Measurements from ENCODE around the gene PCDH9.

Gene PCDH9

DNA sequence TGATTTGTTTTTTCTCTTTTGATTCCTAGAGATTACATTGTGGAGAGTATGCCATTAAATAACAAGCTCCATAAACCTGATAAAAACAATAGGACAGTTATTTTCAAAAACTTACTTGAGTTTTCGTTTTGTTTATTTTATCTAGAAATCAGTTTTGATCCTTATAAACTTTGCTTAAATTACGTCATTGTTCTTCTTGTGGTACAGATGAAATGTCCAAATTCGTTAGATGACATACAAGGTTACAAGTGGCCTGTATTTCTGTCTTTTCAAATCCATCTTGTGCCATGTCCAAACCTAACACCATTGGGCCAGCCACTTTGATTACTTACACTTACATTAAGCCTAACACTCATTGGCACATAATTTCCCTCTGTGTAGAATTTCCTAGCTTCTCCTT is 372.0 kb downstream of the PCDH9 start:
- no peak overlapping the region for H3K4me3 ChIP-seq (ENCODE audit: low read depth, low read length)
- H2AFZ ChIP-seq (ENCODE audit: low read length, unreplicated experiment), result no peak overlapping the region

DNA sequence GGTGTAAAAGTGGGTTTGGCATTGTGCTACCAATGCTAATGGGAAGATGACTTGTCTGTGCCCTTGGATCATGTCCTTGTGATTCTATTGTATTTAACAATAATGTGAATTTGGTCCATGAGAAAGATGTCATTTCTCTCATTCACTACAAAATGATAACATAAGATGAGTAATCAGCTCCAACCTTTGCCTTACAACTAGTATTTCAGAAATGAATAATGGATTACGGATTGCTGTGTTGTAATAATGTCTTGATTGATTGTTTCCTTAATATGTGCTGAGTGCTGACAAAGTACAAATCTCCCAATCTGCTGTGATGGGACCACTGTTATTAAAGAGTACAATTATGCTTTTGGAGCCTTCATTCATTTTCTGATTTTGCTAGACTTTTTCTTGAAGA is 375.0 kb downstream of the PCDH9 start:
- Histone ChIP-seq H2AFZ (ENCODE audit: low read length, unreplicated experiment) (no peak overlapping the region), H3K27ac (ENCODE audit: low read depth, low read length) (no peak overlapping the region), H3K4me3 (ENCODE audit: low read depth, low read length) (no peak overlapping the region), H3K27me3 (ENCODE audit: insufficient read depth, low read length) (no peaks in the 10 kb centered on the region), H3K79me2 (ENCODE audit: control insufficient read depth, insufficient read depth, low read length, unreplicated experiment) (no peaks in the 10 kb centered on the region), H3K36me3 (ENCODE audit: insufficient read depth, low read length) (no peaks in the 10 kb centered on the region), H3K4me1 (ENCODE audit: control insufficient read depth, insufficient read depth, low read length, unreplicated experiment) (peaks cover 10% of the 10 kb centered on the region)

More for the DNA sequence above, 372.0 kb downstream of the PCDH9 start:
- Histone ChIP-seq H3K27ac (ENCODE audit: low read depth, low read length) (no peak overlapping the region), H3K4me1 (ENCODE audit: control insufficient read depth, insufficient read depth, low read length, unreplicated experiment) (peaks cover 10% of the 10 kb centered on the region), H3K27me3 (ENCODE audit: insufficient read depth, low read length) (no peaks in the 10 kb centered on the region), H3K79me2 (ENCODE audit: control insufficient read depth, insufficient read depth, low read length, unreplicated experiment) (no peaks in the 10 kb centered on the region), H3K36me3 (ENCODE audit: insufficient read depth, low read length) (no peaks in the 10 kb centered on the region)

DNA sequence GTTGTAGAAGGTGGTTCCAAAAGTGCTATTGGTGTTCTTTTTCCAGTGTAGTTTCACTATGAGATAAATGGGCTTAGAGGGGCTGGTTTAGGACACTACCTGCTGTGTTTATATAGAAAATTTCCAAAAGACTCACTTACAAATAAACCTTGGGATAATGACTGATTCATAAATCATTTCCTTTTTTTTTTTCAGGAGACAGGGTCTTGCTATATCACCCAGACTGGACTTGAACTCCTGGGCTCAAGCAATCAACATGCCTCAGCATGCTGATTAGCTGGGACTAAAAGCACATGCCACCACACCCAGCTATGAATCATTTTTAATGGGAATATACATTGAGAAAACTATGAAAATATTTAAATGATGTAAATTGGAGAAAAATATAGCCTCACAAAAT is 376.6 kb downstream of the PCDH9 start:
- H2AFZ ChIP-seq (ENCODE audit: low read length, unreplicated experiment), result no peak overlapping the region
- H3K27ac ChIP-seq (ENCODE audit: low read depth, low read length), result no peak overlapping the region
- no peaks in the 10 kb centered on the region for H3K27me3 ChIP-seq (ENCODE audit: insufficient read depth, low read length)
- peaks cover 10% of the 10 kb centered on the region for H3K4me1 ChIP-seq (ENCODE audit: control insufficient read depth, insufficient read depth, low read length, unreplicated experiment)
- H3K79me2 ChIP-seq (ENCODE audit: control insufficient read depth, insufficient read depth, low read length, unreplicated experiment), result no peaks in the 10 kb centered on the region
- no peak overlapping the region for H3K4me3 ChIP-seq (ENCODE audit: low read depth, low read length)
- no peaks in the 10 kb centered on the region for H3K36me3 ChIP-seq (ENCODE audit: insufficient read depth, low read length)

GRCh38 chr13:66849706-66850105 is 380.4 kb downstream of the PCDH9 start:
- Histone ChIP-seq H2AFZ (ENCODE audit: low read length, unreplicated experiment) (no peak overlapping the region), H3K79me2 (ENCODE audit: control insufficient read depth, insufficient read depth, low read length, unreplicated experiment) (no peaks in the 10 kb centered on the region), H3K4me1 (ENCODE audit: control insufficient read depth, insufficient read depth, low read length, unreplicated experiment) (peaks cover 1% of the 10 kb centered on the region), H3K4me3 (ENCODE audit: low read depth, low read length) (no peak overlapping the region), H3K27me3 (ENCODE audit: insufficient read depth, low read length) (no peaks in the 10 kb centered on the region), H3K27ac (ENCODE audit: low read depth, low read length) (no peak overlapping the region), H3K36me3 (ENCODE audit: insufficient read depth, low read length) (no peaks in the 10 kb centered on the region)

GRCh38 chr13:66847541-66847940 is 382.6 kb downstream of the PCDH9 start:
- no peaks in the 10 kb centered on the region for H3K36me3 ChIP-seq (ENCODE audit: insufficient read depth, low read length)
- no peaks in the 10 kb centered on the region for H3K27me3 ChIP-seq (ENCODE audit: insufficient read depth, low read length)
- H3K79me2 ChIP-seq (ENCODE audit: control insufficient read depth, insufficient read depth, low read length, unreplicated experiment), result no peaks in the 10 kb centered on the region
- no peak overlapping the region for H3K27ac ChIP-seq (ENCODE audit: low read depth, low read length)
- no peak overlapping the region for H3K4me3 ChIP-seq (ENCODE audit: low read depth, low read length)
- H2AFZ ChIP-seq (ENCODE audit: low read length, unreplicated experiment), result no peak overlapping the region
- no peaks in the 10 kb centered on the region for H3K4me1 ChIP-seq (ENCODE audit: control insufficient read depth, insufficient read depth, low read length, unreplicated experiment)

DNA sequence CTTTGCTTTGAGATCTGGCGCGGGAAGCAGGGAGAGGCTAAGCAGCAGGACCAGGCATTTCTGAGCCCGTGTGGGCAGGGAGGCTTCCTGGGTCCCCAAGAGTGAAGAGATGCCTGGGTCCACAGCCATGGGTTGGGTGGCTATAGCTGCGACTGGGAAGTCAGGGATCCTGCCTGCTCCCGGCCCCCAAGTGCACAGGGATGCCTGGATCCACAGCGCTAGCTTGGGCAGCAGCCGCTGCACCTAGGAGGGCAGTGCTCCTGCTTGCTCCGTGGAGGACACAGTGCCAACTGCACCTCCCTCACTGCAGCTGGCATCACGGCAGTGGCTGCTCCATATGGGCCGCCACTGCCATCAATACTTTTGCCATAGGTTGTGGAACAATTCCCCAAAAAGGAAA is 384.7 kb downstream of the PCDH9 start:
- Histone ChIP-seq H3K36me3 (ENCODE audit: insufficient read depth, low read length) (no peaks in the 10 kb centered on the region), H3K27me3 (ENCODE audit: insufficient read depth, low read length) (no peaks in the 10 kb centered on the region), H3K27ac (ENCODE audit: low read depth, low read length) (no peak overlapping the region), H3K4me1 (ENCODE audit: control insufficient read depth, insufficient read depth, low read length, unreplicated experiment) (no peaks in the 10 kb centered on the region), H3K79me2 (ENCODE audit: control insufficient read depth, insufficient read depth, low read length, unreplicated experiment) (no peaks in the 10 kb centered on the region), H3K4me3 (ENCODE audit: low read depth, low read length) (no peak overlapping the region), H2AFZ (ENCODE audit: low read length, unreplicated experiment) (no peak overlapping the region)

DNA sequence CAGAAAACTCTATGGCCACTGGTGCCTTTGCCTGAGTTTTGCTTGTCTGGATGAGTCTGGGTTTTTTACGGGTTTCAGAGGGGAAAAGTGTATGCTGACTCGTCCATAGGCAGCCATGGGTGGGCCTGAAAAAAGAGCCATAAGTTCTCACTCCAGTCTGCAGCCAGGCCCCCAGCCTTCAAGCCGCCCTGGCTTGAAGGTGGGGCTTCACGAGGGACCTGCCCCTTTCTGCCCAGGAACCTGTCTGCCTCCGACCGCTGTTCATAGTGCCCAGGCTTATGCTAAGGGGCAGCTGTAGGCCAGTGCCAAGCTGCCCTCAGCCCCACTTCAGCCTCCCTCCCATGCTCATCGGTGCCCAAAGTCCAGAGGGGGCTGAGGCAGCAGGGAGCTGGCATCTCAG is 385.2 kb downstream of the PCDH9 start:
- Histone ChIP-seq H3K27ac (ENCODE audit: low read depth, low read length) (no peak overlapping the region), H3K4me3 (ENCODE audit: low read depth, low read length) (no peak overlapping the region), H2AFZ (ENCODE audit: low read length, unreplicated experiment) (no peak overlapping the region), H3K36me3 (ENCODE audit: insufficient read depth, low read length) (no peaks in the 10 kb centered on the region), H3K27me3 (ENCODE audit: insufficient read depth, low read length) (no peaks in the 10 kb centered on the region), H3K4me1 (ENCODE audit: control insufficient read depth, insufficient read depth, low read length, unreplicated experiment) (no peaks in the 10 kb centered on the region), H3K79me2 (ENCODE audit: control insufficient read depth, insufficient read depth, low read length, unreplicated experiment) (no peaks in the 10 kb centered on the region)

DNA sequence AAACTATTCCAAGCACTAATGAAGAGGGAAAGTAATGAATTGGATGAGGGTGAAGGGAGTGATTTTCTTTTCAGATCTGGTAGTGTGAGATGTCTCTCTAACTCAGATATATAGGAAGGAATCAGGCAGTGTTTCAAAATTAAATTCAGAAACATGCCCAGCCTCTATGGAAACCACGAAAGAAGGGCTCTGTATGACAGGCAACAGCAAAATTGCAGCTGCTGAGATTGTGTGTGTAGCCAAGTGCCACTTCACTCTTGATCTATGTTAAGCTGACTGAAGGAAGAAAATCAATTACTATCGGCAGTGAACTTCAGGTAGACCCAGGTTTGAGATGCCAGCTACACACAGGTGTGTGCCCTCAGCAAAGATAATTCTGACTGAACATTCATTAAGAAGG is 387.4 kb downstream of the PCDH9 start:
- H3K4me1 ChIP-seq (ENCODE audit: control insufficient read depth, insufficient read depth, low read length, unreplicated experiment), result no peaks in the 10 kb centered on the region

GRCh38 chr13:66840621-66841020 is 389.5 kb downstream of the PCDH9 start:
- Histone ChIP-seq H3K4me3 (ENCODE audit: low read depth, low read length) (no peak overlapping the region), H3K79me2 (ENCODE audit: control insufficient read depth, insufficient read depth, low read length, unreplicated experiment) (no peaks in the 10 kb centered on the region), H3K4me1 (ENCODE audit: control insufficient read depth, insufficient read depth, low read length, unreplicated experiment) (no peaks in the 10 kb centered on the region), H3K27ac (ENCODE audit: low read depth, low read length) (no peak overlapping the region), H3K36me3 (ENCODE audit: insufficient read depth, low read length) (no peaks in the 10 kb centered on the region), H2AFZ (ENCODE audit: low read length, unreplicated experiment) (no peak overlapping the region), H3K27me3 (ENCODE audit: insufficient read depth, low read length) (no peaks in the 10 kb centered on the region)

More for the DNA sequence above, 387.4 kb downstream of the PCDH9 start:
- Histone ChIP-seq H3K27ac (ENCODE audit: low read depth, low read length) (no peak overlapping the region), H3K79me2 (ENCODE audit: control insufficient read depth, insufficient read depth, low read length, unreplicated experiment) (no peaks in the 10 kb centered on the region), H2AFZ (ENCODE audit: low read length, unreplicated experiment) (no peak overlapping the region), H3K27me3 (ENCODE audit: insufficient read depth, low read length) (no peaks in the 10 kb centered on the region), H3K36me3 (ENCODE audit: insufficient read depth, low read length) (no peaks in the 10 kb centered on the region), H3K4me3 (ENCODE audit: low read depth, low read length) (no peak overlapping the region)

DNA sequence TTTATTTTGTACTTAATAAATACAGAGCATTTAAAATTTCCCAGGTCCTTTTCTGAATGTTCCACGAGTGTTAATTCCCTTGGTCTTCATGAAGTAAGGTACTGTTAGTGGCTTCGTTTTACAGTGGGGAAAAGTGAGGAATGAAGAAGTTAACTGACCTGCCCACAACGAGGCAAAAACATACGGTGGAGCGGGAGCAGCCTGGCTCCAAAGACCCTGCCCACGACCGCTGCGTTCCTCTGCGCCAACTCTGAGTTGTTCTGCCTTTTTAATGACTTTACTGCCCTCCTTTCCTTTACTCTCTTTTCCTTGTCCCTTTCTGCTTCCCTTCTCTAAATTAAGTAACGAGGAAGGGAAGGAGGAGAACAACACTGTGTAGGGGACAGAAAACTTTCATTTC is 392.9 kb downstream of the PCDH9 start:
- Histone ChIP-seq H3K27me3 (ENCODE audit: insufficient read depth, low read length) (no peaks in the 10 kb centered on the region), H3K4me3 (ENCODE audit: low read depth, low read length) (no peak overlapping the region), H3K4me1 (ENCODE audit: control insufficient read depth, insufficient read depth, low read length, unreplicated experiment) (no peaks in the 10 kb centered on the region), H2AFZ (ENCODE audit: low read length, unreplicated experiment) (no peak overlapping the region), H3K36me3 (ENCODE audit: insufficient read depth, low read length) (no peaks in the 10 kb centered on the region), H3K79me2 (ENCODE audit: control insufficient read depth, insufficient read depth, low read length, unreplicated experiment) (no peaks in the 10 kb centered on the region), H3K27ac (ENCODE audit: low read depth, low read length) (no peak overlapping the region)

DNA sequence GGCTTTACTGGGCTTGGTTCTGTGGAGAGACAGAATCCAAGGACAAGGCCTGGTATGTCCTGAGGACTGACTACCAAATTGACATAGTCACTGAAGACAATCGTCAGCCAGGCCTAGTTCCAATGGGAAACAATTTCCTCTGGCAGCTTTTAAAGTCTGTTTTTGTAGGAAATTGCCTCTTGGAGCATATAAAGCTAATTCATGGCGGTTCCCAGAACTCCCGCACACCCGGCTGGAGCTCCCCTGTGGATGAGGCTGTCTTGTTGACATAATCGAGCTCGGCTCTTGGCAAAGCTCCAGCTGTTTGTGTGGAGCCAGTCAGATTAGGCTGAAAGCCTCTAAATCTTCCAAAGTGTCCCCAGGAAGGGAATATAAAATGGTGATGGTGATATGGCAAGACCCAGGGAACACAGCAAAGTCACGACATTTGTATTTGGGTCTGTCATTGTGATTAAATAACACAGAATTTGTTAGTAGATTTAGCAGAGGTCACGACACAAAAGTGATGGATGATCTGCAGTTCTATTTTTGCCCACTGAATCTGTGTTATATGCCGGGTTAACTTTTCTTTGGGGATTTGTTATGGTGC is 395.0 kb downstream of the PCDH9 start:
- Histone ChIP-seq H2AFZ (ENCODE audit: low read length, unreplicated experiment) (no peak overlapping the region), H3K79me2 (ENCODE audit: control insufficient read depth, insufficient read depth, low read length, unreplicated experiment) (no peaks in the 10 kb centered on the region), H3K4me1 (ENCODE audit: control insufficient read depth, insufficient read depth, low read length, unreplicated experiment) (peaks cover 6% of the 10 kb centered on the region), H3K27ac (ENCODE audit: low read depth, low read length) (no peak overlapping the region), H3K36me3 (ENCODE audit: insufficient read depth, low read length) (no peaks in the 10 kb centered on the region), H3K27me3 (ENCODE audit: insufficient read depth, low read length) (no peaks in the 10 kb centered on the region), H3K4me3 (ENCODE audit: low read depth, low read length) (no peak overlapping the region)
